Ascending aorta (tissue), 2 donors: ENCODE data around the gene KCND3. TPM values are rescaled to one million over a fixed set of nuclear protein-coding genes. Genes with fewer than 3 reads are reported as not detected.

Experiments
- DNase-seq, 2 donors: peaks; one replicate each; pipeline ENCODE4 v3.0.0-alpha.2; 2019; ENCODE audit warnings: low spot score in 2 of 2
- H3K27ac ChIP-seq, 2 donors: fragments of 200-600 bp; sonication (generic); one replicate each; pipeline ENCODE4 v1.5.1; 2016 to 2017; ENCODE audit warnings: mild to moderate bottlenecking in 1 of 2
- H3K27me3 ChIP-seq: fragments of 200-600 bp; sonication (generic); one replicate; pipeline ENCODE4 v1.5.1; 2017
- H3K36me3 ChIP-seq, 2 donors: fragments of 200-600 bp; sonication (generic); one replicate each; pipeline ENCODE4 v1.5.1; 2016
- H3K4me1 ChIP-seq, 2 donors: fragments of 200-600 bp; sonication (generic); one replicate each; pipeline ENCODE4 v1.5.1; 2016 to 2017; ENCODE audit warnings: mild to moderate bottlenecking in 1 of 2
- H3K4me3 ChIP-seq, 2 donors: fragments of 200-600 bp; sonication (generic); one replicate each; pipeline ENCODE4 v1.5.1; 2016 to 2017; ENCODE audit warnings: mild to moderate bottlenecking in 1 of 2
- H3K9me3 ChIP-seq, 2 donors: fragments of 200-600 bp; sonication (generic); one replicate each; pipeline ENCODE4 v1.5.1; 2016
- intact Hi-C: fragments of 100-400 bp; cut with DNase I; formaldehyde crosslinking; loops from one replicate; pipeline ENCODE4 v1.15.1; 2023
- total RNA-seq: library from RNA; depleted of rRNA; stranded (reverse); fragments of >200 nt; gene quantifications from one replicate; pipeline ENCODE4 v1.1.0, GENCODE V29; 2016
- TF ChIP-seq, protein P1 (sequence below), 3 experiments: fragments of 200-600 bp in 2 of 3; fragments of 450-650 bp in 1 of 3; sonication (generic) in 2 of 3; IDR thresholded peaks; one replicate each; pipeline ENCODE4 v1.5.1; 2016 to 2019; ENCODE audit warnings: antibody characterized with exemption in 3 of 3, mild to moderate bottlenecking in 1 of 3, moderate library complexity in 1 of 3

KCND3 gene
- total RNA-seq, 1 donor from 2014 or later = 13.3 TPM

DNA sequence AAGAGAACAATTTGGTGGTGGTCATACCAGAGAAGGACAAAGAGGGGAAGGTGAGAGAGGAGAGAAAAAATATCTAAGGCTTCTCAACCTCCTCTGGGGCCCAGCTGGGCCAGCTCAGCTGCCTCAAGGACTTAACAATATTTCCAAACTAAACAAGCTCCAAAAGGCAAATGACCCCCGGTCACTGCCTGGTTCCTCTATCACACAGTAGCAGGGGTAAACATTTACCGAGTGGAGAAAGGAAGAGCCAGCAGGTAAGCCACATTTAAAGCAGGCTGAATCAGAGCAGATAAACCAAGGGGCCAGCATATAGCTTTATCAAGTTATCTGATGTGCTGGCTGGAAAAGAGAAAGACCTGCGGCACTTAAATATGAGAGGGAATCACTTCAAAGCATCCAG, 102.1 kb downstream of the KCND3 start:
- H3K36me3 ChIP-seq = no peaks in the 10 kb centered on the region
- no peaks in the 10 kb centered on the region for H3K4me1 ChIP-seq
- no peak for DNase-seq
- intact Hi-C loops = no loop called here
- H3K4me3 ChIP-seq = no peak overlapping the region
- no peak overlapping the region for H3K27ac ChIP-seq
- H3K27me3 ChIP-seq = no peaks in the 10 kb centered on the region
- TF ChIP-seq, protein P1, sequence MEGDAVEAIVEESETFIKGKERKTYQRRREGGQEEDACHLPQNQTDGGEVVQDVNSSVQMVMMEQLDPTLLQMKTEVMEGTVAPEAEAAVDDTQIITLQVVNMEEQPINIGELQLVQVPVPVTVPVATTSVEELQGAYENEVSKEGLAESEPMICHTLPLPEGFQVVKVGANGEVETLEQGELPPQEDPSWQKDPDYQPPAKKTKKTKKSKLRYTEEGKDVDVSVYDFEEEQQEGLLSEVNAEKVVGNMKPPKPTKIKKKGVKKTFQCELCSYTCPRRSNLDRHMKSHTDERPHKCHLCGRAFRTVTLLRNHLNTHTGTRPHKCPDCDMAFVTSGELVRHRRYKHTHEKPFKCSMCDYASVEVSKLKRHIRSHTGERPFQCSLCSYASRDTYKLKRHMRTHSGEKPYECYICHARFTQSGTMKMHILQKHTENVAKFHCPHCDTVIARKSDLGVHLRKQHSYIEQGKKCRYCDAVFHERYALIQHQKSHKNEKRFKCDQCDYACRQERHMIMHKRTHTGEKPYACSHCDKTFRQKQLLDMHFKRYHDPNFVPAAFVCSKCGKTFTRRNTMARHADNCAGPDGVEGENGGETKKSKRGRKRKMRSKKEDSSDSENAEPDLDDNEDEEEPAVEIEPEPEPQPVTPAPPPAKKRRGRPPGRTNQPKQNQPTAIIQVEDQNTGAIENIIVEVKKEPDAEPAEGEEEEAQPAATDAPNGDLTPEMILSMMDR (IDR thresholded peaks at IDR 0.05) = no peak
- no peaks in the 10 kb centered on the region for H3K9me3 ChIP-seq

DNA sequence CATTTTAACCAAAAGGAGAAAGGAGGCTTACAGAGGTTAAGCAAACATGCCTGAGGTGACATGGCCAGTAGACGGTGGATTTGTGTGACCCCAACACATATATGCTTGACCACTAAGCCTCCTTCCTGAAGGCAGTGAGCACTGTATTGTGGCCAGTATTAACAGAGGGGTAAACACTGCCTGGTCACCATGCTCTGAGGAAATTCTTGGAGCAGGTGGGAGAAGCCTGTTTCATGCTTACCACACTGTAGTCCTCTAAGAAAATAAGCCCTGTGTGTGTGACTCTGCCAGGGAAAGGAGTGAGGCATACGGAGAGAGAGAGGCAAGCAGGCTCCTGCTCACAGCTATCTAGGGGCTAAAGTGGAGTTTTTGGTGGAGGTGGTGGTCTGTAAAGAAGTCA, 102.7 kb downstream of the KCND3 start:
- no peak for DNase-seq
- intact Hi-C loops = no loop called here
- TF ChIP-seq, protein P1 (IDR thresholded peaks at IDR 0.05) = no peak

DNA sequence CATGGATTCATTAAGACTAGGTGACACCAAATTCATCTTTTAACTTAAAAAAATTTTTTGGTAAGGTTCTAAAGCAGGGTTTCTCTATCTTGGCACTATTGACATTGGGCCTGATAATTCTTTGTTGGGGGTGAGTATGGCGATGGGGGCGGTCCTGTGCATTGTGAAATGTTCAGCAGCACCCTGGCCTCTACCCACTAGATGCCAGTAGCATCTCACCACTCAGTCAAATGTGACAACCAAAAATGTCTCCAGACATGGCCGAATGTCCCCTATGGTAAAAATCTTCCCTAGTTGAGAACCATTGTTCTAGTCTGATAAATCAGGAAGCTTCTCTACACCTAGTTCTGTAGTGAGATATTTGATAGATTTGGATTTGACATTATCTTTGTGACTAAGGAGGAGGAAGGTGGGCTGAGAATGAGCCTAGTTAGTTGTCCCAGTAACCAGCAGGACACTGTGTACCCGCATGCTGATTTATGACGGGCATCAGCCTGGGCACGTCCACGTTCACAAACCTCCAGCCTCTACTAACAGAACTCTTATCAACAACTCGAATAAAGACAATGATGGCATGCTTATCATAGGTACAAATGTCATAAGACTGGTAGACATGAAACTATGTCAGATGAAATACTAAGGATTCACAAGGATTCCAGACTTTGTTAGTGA, 104.6 kb downstream of the KCND3 start:
- Histone ChIP-seq H3K4me1 (no peaks in the 10 kb centered on the region), H3K36me3 (no peaks in the 10 kb centered on the region), H3K27me3 (no peaks in the 10 kb centered on the region), H3K27ac (no peak overlapping the region), H3K4me3 (no peak overlapping the region), H3K9me3 (no peaks in the 10 kb centered on the region)
- intact Hi-C loops = no loop called here
- TF ChIP-seq, protein P1 (IDR thresholded peaks at IDR 0.05) = no peak
- no peak for DNase-seq

More for the DNA sequence above, 102.7 kb downstream of the KCND3 start:
- H3K4me3 ChIP-seq = no peak overlapping the region
- no peak overlapping the region for H3K27ac ChIP-seq
- no peaks in the 10 kb centered on the region for H3K27me3 ChIP-seq
- no peaks in the 10 kb centered on the region for H3K36me3 ChIP-seq
- H3K4me1 ChIP-seq = no peaks in the 10 kb centered on the region
- H3K9me3 ChIP-seq = no peaks in the 10 kb centered on the region

DNA sequence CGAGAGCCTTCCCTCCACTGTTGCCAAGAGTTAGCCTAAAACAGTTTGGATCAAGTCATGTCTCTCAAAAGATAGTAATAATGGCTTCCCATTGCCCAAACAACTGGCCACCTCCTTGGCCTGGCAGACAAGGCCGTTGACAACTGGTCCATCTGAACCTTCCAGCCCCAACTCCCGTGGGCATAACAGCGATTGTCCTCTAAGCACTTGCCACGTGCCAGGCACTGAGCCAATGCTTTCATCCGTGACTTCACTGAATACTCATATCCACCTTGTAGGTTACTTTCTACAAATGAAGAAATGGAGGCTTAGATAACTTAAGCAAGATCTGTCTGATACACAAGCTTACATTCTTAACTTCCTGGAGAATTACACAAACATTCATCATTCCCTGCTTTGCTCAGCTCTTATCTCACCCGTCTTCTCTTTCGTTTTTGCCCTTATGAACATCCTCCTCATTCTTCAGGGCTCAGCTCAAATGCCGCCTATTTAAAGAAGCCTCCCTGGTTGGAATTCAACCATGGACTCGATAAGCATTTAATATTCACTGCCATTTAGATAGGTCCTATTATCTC, 106.4 kb downstream of the KCND3 start:
- Histone ChIP-seq H3K9me3 (no peaks in the 10 kb centered on the region), H3K27ac (no peak overlapping the region)
- intact Hi-C loops = no loop called here

DNA sequence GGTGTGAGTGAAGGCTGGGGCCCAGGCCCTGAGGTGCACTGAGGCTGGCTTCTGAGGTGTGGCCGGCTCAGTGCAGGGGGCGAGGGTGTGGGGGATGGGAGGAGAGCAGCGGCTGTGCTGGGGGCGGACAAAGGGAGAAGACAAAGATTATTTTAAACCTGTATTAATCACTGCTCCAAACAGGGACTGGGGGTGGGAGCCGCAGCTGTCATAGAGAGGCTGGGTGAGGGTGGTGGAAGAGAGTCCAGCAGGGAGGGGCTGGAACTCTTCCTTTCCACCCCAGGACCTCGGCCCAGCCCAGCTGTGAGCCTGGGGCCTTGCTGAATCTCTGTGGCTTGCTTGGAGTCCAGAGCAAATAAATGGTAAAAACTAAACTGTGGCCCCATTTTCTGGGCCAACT, 106.9 kb downstream of the KCND3 start:
- Histone ChIP-seq H3K27ac (no peak overlapping the region), H3K4me1 (no peaks in the 10 kb centered on the region)
- intact Hi-C loops = no loop called here

More for the DNA sequence above, 106.4 kb downstream of the KCND3 start:
- H3K27me3 ChIP-seq = no peaks in the 10 kb centered on the region
- H3K4me3 ChIP-seq = no peak overlapping the region
- DNase-seq = no peak
- H3K4me1 ChIP-seq = no peaks in the 10 kb centered on the region
- H3K36me3 ChIP-seq = no peaks in the 10 kb centered on the region
- TF ChIP-seq, protein P1 (IDR thresholded peaks at IDR 0.05) = no peak

More for the DNA sequence above, 106.9 kb downstream of the KCND3 start:
- Histone ChIP-seq H3K27me3 (no peaks in the 10 kb centered on the region), H3K36me3 (no peaks in the 10 kb centered on the region), H3K4me3 (no peak overlapping the region), H3K9me3 (no peaks in the 10 kb centered on the region)
- TF ChIP-seq, protein P1 (IDR thresholded peaks at IDR 0.05) = no peak
- DNase-seq = no peak
